SK-N-MC (cell line): ENCODE data around the gene N4BP2L1.
"Not testable (repeated sequence)": the region's sequence is repeated elsewhere in the genome, so short reads cannot be mapped to it uniquely, and the experiment has no call there.

ENCODE experiments used
- DNase-seq: peaks from one replicate; pipeline ENCODE4 v3.0.0-alpha.2; 2011; ENCODE audit warnings: low read depth, low spot score
- H3K27ac ChIP-seq: fragments of 200-600 bp; sonication (generic); 2 replicates; pipeline ENCODE4 v1.5.1; 2016; ENCODE audit warnings: mixed run types
- H3K36me3 ChIP-seq: fragments of 200-600 bp; sonication (generic); 2 replicates; pipeline ENCODE4 v1.6.1; 2017; ENCODE audit warnings: antibody characterized with exemption, low read length, mixed read lengths; ENCODE audit not compliant: insufficient read depth
- H3K4me3 ChIP-seq: fragments of 200-600 bp; sonication (generic); 2 replicates; pipeline ENCODE4 v1.5.1; 2016
- H3K9ac ChIP-seq: fragments of 200-600 bp; sonication (generic); 2 replicates; pipeline ENCODE4 v1.8.0; 2017; ENCODE audit warnings: mixed run types, mixed read lengths; ENCODE audit not compliant: insufficient read length
- H3K9me3 ChIP-seq: fragments of 200-600 bp; sonication (generic); 2 replicates; pipeline ENCODE4 v1.6.1; 2017; ENCODE audit warnings: low read depth, mild to moderate bottlenecking, antibody characterized with exemption, low read length, moderate library complexity, mixed read lengths
- EZH2 ChIP-seq: fragments of 200-600 bp; sonication (generic); IDR thresholded peaks from one replicate; pipeline ENCODE4 v1.6.1; 2017; ENCODE audit warnings: antibody characterized with exemption
- FOXP2 ChIP-seq: optimal IDR thresholded peaks from 2 replicates; pipeline ENCODE3; 2011; ENCODE audit warnings: mild to moderate bottlenecking, moderate library complexity; ENCODE audit not compliant: insufficient read depth; ENCODE audit errors: extremely low read length, control extremely low read depth
- POLR2AphosphoS5 ChIP-seq: IDR thresholded peaks from 2 replicates; pipeline ENCODE4 v1.6.1; 2012; ENCODE audit warnings: mild to moderate bottlenecking, low read depth, low read length, borderline replicate concordance

Gene N4BP2L1

DNA sequence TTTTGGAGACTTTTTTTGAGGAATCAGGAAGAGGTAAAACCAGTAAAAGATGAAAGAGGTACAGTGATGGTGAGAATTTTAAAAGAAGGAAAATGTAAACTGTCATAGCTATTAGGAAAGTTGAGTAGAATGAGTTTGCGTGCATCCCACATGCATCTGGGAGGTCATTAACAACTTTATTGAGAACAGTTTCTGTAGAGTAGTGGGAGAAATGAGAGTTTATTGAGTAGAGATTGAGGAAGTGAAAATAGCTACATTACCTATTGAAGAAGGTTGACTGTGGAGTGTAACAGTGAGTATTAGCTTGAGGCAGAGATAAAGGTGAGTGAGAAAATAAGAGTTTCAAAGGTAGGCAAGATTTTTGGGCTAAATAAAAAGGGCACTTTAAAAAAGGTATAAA, 73.9 kb downstream of the N4BP2L1 start:
- TF ChIP-seq FOXP2 (no peak), POLR2AphosphoS5 (no peak), EZH2 (no peak)
- no peak overlapping the region for H3K27ac ChIP-seq
- no peak overlapping the region for H3K4me3 ChIP-seq
- no peak for DNase-seq
- H3K36me3 ChIP-seq: peaks cover 37% of the 10 kb centered on the region
- H3K9me3 ChIP-seq: no peaks in the 10 kb centered on the region
- no peak overlapping the region for H3K9ac ChIP-seq

- H3K27ac ChIP-seq, H3K9me3 ChIP-seq, H3K9ac ChIP-seq, H3K4me3 ChIP-seq, DNase-seq: not testable (repeated sequence)
- peaks cover 49% of the 10 kb centered on the region for H3K36me3 ChIP-seq
Measured at GRCh38 chr13:32350839-32351441, 77.0 kb downstream of the N4BP2L1 start.
